HG03045 (cell line): Measurements from ENCODE around the gene TNFRSF1B.
"Not testable (repeated sequence)": the region's sequence is repeated elsewhere in the genome, so short reads cannot be mapped to it uniquely, and the experiment has no call there.

Experiments used
- ATAC-seq: cut with Tn5 transposase; IDR thresholded peaks from one replicate; pipeline ENCODE4 v1.9.1; 2021; ENCODE audit warnings: mild to moderate bottlenecking, moderate library complexity; ENCODE audit not compliant: unreplicated experiment

The TNFRSF1B gene

GRCh38 chr1:12209495-12209832 lies 42.7 kb downstream of the TNFRSF1B start:
- ATAC-seq = no peak

DNA sequence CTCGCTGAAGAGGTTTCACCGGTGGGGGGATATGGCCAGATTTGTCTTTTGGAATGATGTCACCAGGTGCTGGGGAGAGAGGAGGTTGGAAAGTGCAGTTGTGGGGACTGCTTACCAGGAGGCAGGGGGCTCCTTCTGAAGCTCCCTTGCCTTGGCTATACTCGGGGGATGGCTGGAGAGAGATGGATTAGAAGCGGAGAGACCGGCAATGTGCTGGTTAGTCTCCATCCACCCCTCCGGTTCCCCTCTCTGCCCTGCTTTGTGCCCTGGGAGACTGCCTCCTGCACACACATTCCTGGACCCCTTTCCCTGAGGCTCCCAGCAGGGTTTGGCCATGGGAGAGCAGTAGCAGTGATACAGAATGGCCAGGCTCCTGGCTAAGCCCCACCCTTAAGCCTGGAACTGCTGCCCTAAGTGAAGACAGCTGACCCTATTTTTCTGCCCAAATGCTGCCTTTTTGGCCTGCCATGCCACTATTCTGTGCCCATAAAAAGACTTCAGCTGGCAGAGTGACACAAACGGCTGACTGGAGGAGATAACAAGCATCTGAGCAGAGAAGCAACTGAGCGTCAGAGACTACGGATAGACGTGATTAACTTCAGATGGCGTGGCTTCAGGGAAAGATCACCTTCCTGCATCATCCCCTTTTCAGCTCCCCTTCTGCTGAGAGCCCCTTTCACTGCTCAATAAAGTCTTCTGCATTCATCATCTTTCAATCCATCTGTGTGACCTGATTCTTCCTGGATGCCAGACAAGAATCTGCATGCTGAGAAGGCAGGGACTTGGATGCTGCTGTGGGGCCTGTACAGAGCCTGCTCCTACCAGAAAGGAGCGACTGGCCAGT lies 48.5 kb downstream of the TNFRSF1B start:
- no peak for ATAC-seq

- ATAC-seq = no peak
These were observed 53.0 kb downstream of the TNFRSF1B start for GRCh38 chr1:12219800-12220199.

DNA sequence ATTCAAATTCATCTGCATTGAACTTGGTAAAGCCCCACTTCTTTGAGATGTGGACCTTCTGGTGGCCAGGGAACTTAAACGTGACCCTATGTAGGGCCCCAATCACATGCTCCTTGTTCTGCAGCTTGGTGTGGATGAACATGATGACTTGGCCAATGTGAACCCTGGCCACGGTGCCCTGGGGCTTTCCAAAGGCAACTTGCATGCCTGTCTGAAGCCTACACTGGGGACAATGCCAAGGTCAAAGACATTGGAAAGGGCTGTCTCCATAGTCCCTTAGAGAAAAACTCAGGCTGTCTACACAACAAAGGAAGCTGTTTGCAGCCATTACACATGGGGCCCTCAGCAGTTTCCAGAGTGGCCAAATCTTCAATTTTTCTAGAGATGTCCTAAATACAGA lies 54.1 kb downstream of the TNFRSF1B start:
- no peak for ATAC-seq

- ATAC-seq = not testable (repeated sequence)
These were observed 55.9 kb downstream of the TNFRSF1B start for GRCh38 chr1:12222700-12223099.

DNA sequence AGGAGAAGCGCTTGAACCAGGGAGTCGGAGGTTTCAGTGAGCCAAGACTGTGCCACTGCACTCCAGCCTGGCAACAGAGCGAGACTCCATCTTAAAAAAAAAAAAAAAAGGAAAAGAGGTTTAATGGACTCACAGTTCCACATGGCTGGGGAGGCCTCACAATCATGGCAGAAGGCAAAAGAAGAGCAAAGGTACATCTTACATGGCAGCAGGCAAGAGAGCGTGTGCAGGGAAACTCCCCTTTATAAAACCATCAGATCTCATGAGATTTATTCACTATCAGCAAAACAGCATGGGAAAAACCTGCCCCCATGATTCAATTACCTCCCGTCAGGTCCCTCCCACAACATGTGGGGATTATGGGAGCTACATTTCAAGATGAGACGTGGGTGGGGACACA lies 57.3 kb downstream of the TNFRSF1B start:
- not testable (repeated sequence) for ATAC-seq

DNA sequence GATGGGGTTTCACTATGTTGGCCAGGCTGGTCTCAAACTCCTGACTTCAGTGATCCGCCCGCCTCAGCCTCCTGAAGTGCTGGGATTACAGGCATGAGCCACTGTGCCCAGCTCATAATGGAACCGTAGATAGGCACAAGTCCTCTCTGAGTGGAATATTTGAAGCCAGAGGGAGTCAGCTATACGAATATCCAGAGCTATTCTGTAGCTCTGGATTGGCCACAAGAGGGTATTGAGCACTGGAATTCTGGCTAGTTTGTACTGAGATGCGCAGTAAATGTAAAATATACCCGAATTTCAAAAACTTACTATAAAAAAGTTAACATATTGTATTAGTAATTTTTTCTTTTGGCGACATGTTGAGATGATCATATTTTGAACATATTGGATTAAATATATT lies 62.2 kb downstream of the TNFRSF1B start:
- no peak for ATAC-seq

GRCh38 chr1:12229386-12229834 lies 62.6 kb downstream of the TNFRSF1B start:
- no peak for ATAC-seq

DNA sequence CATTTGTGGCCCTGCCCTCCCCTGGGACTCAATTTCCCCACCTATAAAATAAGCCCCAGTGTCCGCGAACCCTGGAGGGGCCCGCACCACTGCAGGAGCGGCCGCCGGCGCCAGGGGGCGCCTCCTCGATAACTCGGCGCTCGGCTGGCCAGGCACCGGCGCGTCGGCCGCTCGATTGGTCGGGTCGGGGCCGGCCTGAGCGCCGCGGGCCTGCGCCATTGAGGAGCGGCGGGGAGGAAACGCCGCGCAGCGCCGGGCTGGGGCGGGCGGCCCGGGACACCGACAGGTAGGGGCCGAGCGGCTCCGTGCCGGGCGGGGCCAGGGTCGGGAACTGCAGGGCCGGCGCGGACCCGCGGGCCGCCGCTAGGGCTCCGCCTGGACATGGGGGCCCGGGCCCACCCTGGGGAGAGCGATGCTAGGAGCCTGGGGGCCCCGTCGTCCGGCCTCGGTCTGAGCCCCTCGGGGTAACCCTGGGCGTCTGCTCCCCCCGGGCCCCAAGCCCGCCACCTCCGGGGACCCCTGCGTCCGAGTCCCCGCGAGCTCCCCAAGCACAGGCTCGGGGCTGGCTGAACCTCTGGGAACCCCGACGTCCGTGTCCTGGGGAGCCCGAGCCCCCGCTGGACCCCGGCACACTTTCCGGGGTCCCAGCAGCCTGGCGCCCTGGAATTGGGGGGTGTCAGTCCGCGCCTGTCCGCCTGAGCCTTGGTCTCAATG lies 63.2 kb downstream of the TNFRSF1B start, which contains the start of gene VPS13D:
VPS13D (plus strand) TSS at position 196 of the 714 bp plus-strand sequence. CDS start 4,237 bp downstream, outside the sequence.
- peak; percentile 70 for ATAC-seq

- ATAC-seq = peak; percentile 28
These were observed 63.9 kb downstream of the TNFRSF1B start for GRCh38 chr1:12230549-12231275.

DNA sequence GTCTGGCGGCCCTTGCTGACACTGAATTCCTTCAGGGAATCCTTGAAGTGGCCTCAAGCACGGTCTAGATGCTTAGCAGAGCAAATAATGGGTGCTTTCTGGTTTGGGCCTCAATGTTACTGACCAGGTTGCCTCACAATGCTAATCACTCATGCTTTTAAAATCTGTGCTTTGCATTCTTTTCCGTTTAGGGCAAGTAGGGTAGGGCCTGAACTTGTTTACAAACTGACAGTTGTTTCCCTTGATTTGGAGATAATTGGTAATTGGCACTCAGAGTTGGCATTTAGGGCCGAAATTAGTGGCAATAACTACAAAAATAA lies 64.4 kb downstream of the TNFRSF1B start:
- ATAC-seq = no peak

- no peak for ATAC-seq
These were observed 65.4 kb downstream of the TNFRSF1B start for GRCh38 chr1:12232221-12232620.

DNA sequence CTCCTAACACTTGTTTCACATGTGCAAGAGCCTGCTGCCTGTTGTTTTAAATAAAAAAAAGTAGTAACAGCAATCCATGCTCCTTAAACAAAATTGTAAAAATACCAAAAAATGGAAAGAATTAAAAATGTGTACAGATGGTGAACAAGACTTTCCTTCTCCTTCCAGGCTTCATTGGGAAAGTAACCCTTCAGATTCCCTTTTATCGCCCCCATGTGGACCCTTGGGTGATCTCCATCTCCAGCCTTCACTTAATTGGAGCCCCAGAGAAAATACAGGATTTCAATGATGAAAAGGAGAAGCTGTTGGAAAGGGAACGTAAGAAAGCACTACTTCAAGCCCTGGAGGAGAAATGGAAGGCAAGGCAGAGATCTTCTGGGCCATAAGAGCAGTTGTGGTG lies 77.3 kb downstream of the TNFRSF1B start:
- ATAC-seq = no peak

DNA sequence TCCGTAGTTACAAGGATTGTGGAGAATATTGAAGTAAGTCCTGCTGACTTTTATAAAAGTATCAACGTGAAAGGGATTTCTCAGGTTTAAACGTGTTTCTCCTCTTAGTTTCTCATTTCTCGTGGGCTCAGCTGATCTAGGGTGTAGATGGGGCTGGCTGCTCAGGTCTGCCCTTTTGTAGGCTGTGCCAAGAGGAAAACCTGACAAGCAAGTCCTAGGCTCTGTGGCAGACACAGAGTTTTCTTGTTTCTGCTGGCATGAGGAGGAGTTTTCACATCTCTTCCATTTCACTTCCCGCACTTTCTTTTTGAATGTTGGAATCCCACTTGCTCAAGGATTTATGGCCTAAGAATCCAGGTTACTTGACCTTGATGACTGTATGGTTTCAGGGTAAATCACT lies 77.8 kb downstream of the TNFRSF1B start:
- ATAC-seq = no peak

DNA sequence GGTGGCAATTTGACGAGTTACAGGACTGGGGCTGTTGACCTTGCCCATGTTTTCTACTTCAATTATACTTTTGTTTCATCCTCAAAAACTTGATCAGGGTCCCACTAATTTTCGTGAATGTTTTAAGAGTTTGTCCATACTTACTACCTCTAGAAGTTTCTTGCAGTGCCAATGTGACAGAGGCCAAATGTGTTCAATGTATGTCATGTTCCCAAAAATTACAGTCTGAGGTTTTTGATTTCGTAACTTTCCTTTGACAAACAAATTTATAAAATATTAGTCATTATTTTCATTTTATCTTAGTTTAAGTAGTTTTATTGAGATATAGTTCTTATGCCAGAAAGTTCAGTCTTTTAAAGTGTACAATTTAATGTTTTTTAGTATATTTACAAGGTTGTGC lies 78.3 kb downstream of the TNFRSF1B start:
- ATAC-seq = no peak

DNA sequence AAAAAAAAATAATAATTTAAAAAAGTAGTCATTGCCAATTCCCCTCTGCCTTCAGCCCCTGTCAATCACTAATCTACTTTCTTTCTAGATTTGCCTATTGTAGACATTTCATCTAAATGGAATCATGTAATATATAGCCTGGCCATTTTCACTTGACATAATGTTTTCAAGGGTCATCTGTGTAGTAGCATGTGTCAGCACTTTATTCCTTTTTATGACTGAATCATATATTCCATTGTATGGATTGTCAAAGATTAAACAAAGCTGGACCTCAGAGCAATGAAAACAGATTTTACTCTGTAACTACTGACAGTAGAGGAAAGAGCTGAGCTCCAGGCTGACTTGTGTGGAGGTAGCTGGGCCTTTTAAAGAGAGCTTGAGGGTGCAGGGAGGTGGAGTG lies 78.9 kb downstream of the TNFRSF1B start:
- no peak for ATAC-seq

DNA sequence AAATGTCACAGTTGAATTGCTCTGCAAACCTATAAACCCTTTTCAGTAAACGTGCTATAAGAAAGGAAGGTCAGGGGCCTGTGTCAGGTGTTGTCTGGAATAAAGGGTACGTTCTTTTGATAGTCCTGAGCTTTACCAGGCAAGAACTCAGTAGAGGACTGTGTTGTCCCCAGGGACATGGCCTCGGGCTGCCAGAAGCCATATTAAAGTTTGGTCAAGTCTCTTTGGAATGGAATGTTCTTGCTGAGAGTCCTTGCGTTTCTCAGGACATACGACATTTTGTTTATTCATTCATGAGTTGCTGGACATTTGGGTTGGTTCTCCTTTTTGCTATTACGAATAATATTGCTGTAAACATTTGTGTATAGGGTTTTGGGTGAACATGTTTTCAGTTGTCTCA lies 79.8 kb downstream of the TNFRSF1B start:
- ATAC-seq = no peak

DNA sequence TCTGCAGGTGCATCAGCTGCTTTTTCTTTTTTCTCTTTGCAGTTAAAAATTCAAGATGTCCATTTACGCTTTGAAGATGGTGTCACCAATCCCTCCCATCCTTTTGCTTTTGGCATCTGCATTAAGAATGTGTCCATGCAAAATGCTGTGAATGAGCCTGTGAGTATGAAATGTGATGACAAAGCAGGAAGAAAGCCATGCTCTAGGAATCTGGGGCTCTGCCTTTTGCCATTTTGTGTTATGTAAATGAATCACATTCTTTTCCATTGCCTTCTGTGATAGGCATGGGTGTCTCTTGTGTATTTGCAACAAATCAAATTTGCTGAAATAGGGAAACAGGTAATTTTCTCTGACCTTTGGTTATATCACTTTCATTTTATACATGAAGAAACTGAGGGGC lies 82.4 kb downstream of the TNFRSF1B start:
- ATAC-seq = no peak

DNA sequence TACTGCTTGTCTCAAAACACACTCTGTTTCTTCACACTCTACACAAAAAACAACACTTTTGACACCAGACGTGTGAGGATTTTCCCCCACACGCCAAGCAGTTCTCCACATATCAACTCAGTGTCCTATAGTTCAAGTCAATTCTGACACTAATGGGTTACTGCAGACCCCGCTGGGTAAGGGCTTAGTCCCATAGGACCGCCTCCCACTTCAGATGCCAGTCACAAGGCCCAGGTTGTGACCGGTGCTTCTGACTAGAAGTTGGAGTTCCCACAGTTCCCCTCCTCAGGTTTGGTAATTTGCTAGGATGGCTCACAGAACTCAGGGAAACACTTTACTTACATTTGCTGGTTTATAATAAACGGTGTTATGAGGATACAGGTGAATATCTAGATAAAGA lies 83.0 kb downstream of the TNFRSF1B start:
- ATAC-seq = no peak

- no peak for ATAC-seq
These were observed 84.7 kb downstream of the TNFRSF1B start for GRCh38 chr1:12251442-12251841.

GRCh38 chr1:12255913-12256312 lies 89.1 kb downstream of the TNFRSF1B start:
- ATAC-seq = no peak

DNA sequence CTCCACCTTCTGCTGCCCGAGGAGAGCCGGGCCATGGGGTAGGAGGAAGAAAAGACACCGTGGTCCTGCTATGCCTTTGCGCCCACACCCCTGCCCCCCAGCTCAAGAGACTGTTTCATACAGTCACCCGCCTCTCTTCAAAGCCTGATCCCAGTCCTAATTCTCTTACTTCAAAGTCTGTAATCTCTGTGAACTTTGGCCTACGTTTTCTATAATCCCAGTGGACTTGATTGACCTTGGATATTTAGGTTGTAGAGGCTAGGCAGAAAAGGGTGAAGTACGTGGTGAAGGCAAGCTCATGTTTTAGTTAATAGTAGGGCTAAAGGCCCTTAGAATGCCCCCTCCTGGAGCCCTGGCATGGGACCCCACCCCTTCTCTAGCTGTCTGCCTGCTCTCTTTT lies 91.5 kb downstream of the TNFRSF1B start:
- no peak for ATAC-seq
